MM.1S (cell line): Measurements from ENCODE around the gene ANKRD12.

Experiments
- DNase-seq: peaks from one replicate; pipeline ENCODE4 v3.0.0-alpha.2; 2015
- H2AFZ ChIP-seq: fragments of 300-600 bp; sonication (generic); 2 replicates; pipeline ENCODE4 v1.6.0; 2016; ENCODE audit warnings: antibody characterized with exemption, low read length
- H3F3A ChIP-seq: fragments of 300-600 bp; sonication (generic); 2 replicates; pipeline ENCODE4 v1.6.1; 2016; ENCODE audit warnings: mild to moderate bottlenecking, antibody characterized with exemption, low read length, moderate library complexity, mixed read lengths; ENCODE audit not compliant: insufficient read depth
- H3K27ac ChIP-seq: fragments of 300-600 bp; sonication (generic); 2 replicates; pipeline ENCODE4 v1.5.1; 2016; ENCODE audit warnings: mild to moderate bottlenecking, low read length
- H3K27me3 ChIP-seq: fragments of 300-600 bp; sonication (generic); replicated peaks from 2 replicates; pipeline ENCODE4 v1.6.0; 2016; ENCODE audit warnings: low read length; ENCODE audit not compliant: insufficient read depth
- H3K36me3 ChIP-seq: fragments of 300-600 bp; sonication (generic); replicated peaks from 2 replicates; pipeline ENCODE4 v1.6.1; 2016; ENCODE audit warnings: mild to moderate bottlenecking, low read length, mixed read lengths; ENCODE audit not compliant: insufficient read depth
- H3K4me1 ChIP-seq: fragments of 300-600 bp; sonication (generic); 2 replicates; pipeline ENCODE4 v1.6.1; 2016; ENCODE audit warnings: low read length, mixed read lengths
- H3K4me2 ChIP-seq: fragments of 300-600 bp; sonication (generic); 2 replicates; pipeline ENCODE4 v1.6.0; 2016; ENCODE audit warnings: low read depth, low read length
- H3K4me3 ChIP-seq: fragments of 300-600 bp; sonication (generic); 2 replicates; pipeline ENCODE4 v1.5.1; 2016; ENCODE audit warnings: low read length, mixed read lengths
- H3K79me2 ChIP-seq: fragments of 300-600 bp; sonication (generic); 2 replicates; pipeline ENCODE4 v1.6.1; 2016; ENCODE audit warnings: mixed run types, low read length, mixed read lengths
- H3K9ac ChIP-seq: fragments of 300-600 bp; sonication (generic); 2 replicates; pipeline ENCODE4 v1.6.1; 2016; ENCODE audit warnings: low read length, mixed read lengths
- H3K9me2 ChIP-seq: fragments of 300-600 bp; sonication (generic); replicated peaks from 2 replicates; pipeline ENCODE4 v1.6.1; 2016; ENCODE audit warnings: mild to moderate bottlenecking, low read length, mixed read lengths; ENCODE audit not compliant: insufficient read depth
- H3K9me3 ChIP-seq: fragments of 300-600 bp; sonication (generic); replicated peaks from 2 replicates; pipeline ENCODE4 v1.6.1; 2016; ENCODE audit warnings: mild to moderate bottlenecking, low read length, mixed read lengths; ENCODE audit not compliant: insufficient read depth
- H4K20me1 ChIP-seq: fragments of 300-600 bp; sonication (generic); 2 replicates; pipeline ENCODE4 v1.6.1; 2016; ENCODE audit warnings: mild to moderate bottlenecking, low read length, moderate library complexity, mixed read lengths; ENCODE audit not compliant: insufficient read depth
- EZH2 ChIP-seq: fragments of 300-600 bp; sonication (generic); optimal IDR thresholded peaks from 2 replicates; pipeline ENCODE3; 2017; ENCODE audit warnings: low read depth, mild to moderate bottlenecking, antibody characterized with exemption, low read length, mixed read lengths
- EZH2phosphoT487 ChIP-seq: fragments of 300-600 bp; sonication (generic); IDR thresholded peaks from 2 replicates; pipeline ENCODE4 v1.6.1; 2018; ENCODE audit warnings: antibody characterized with exemption, low read length
- TF ChIP-seq, protein P1 (sequence below): fragments of 300-600 bp; sonication (generic); IDR thresholded peaks from 2 replicates; pipeline ENCODE4 v1.5.1; 2016; ENCODE audit warnings: antibody characterized with exemption, low read length, mixed read lengths

The ANKRD12 gene

GRCh38 chr18:9248661-9249060 is 112.1 kb downstream of the ANKRD12 start:
- H3K27me3 ChIP-seq: no peaks in the 10 kb centered on the region
- peaks cover 28% of the 10 kb centered on the region for H3F3A ChIP-seq
- H3K9ac ChIP-seq: no peak overlapping the region
- H3K79me2 ChIP-seq: peaks cover 80% of the 10 kb centered on the region
- H4K20me1 ChIP-seq: no peaks in the 10 kb centered on the region; the same call in 1 of the 2 replicates
- no peak overlapping the region for H2AFZ ChIP-seq
- peaks cover 9% of the 10 kb centered on the region for H3K36me3 ChIP-seq
- no peaks in the 10 kb centered on the region for H3K9me2 ChIP-seq
- no peaks in the 10 kb centered on the region for H3K9me3 ChIP-seq
- H3K4me2 ChIP-seq: no peak overlapping the region
- no peak overlapping the region for H3K27ac ChIP-seq
- no peaks in the 10 kb centered on the region for H3K4me1 ChIP-seq
- no peak overlapping the region for H3K4me3 ChIP-seq
- no peak for DNase-seq
- TF ChIP-seq, protein P1, sequence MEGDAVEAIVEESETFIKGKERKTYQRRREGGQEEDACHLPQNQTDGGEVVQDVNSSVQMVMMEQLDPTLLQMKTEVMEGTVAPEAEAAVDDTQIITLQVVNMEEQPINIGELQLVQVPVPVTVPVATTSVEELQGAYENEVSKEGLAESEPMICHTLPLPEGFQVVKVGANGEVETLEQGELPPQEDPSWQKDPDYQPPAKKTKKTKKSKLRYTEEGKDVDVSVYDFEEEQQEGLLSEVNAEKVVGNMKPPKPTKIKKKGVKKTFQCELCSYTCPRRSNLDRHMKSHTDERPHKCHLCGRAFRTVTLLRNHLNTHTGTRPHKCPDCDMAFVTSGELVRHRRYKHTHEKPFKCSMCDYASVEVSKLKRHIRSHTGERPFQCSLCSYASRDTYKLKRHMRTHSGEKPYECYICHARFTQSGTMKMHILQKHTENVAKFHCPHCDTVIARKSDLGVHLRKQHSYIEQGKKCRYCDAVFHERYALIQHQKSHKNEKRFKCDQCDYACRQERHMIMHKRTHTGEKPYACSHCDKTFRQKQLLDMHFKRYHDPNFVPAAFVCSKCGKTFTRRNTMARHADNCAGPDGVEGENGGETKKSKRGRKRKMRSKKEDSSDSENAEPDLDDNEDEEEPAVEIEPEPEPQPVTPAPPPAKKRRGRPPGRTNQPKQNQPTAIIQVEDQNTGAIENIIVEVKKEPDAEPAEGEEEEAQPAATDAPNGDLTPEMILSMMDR: no peak
- TF ChIP-seq EZH2 (no peak), EZH2phosphoT487 (no peak)

GRCh38 chr18:9249254-9249653 is 112.7 kb downstream of the ANKRD12 start:
- peaks cover 9% of the 10 kb centered on the region for H3K36me3 ChIP-seq
- H3K27me3 ChIP-seq: no peaks in the 10 kb centered on the region
- no peaks in the 10 kb centered on the region for H3K9me2 ChIP-seq
- no peak overlapping the region for H3K4me3 ChIP-seq
- no peak overlapping the region for H3K9ac ChIP-seq
- H4K20me1 ChIP-seq: no peaks in the 10 kb centered on the region; the same call in 1 of the 2 replicates
- DNase-seq: no peak
- no peak overlapping the region for H2AFZ ChIP-seq
- no peaks in the 10 kb centered on the region for H3K9me3 ChIP-seq
- no peak overlapping the region for H3K27ac ChIP-seq
- H3F3A ChIP-seq: peaks cover 33% of the 10 kb centered on the region
- peaks cover 74% of the 10 kb centered on the region for H3K79me2 ChIP-seq
- H3K4me1 ChIP-seq: no peaks in the 10 kb centered on the region
- no peak overlapping the region for H3K4me2 ChIP-seq
- TF ChIP-seq EZH2phosphoT487: no peak
- TF ChIP-seq, protein P1: no peak
- TF ChIP-seq EZH2: no peak

DNA sequence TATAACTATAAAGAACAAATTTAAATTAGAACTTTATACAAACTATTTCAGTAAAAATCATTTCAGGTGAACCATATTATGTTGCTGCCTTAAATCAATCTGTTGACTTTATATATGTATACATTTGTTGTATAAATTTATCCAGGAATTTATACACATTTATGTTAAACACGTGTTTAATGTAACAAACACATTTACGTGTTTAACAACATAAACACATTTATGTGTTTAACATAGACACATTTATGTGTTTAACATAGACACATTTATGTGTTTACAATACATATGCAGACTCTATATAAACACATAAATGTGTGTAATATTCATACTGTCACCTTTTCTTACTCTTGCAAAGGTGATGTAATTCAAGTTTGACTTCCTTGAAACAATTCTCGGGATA is 122.6 kb downstream of the ANKRD12 start:
- Histone ChIP-seq H3K27me3 (no peaks in the 10 kb centered on the region), H3K79me2 (0 out of 2 replicates have a peak, but pooled peaks cover 16% of the 10 kb centered on the region), H3K9me2 (no peaks in the 10 kb centered on the region), H3K4me3 (no peak overlapping the region), H2AFZ (no peak overlapping the region), H3K9ac (no peak overlapping the region), H3K36me3 (peaks cover 50% of the 10 kb centered on the region), H3K27ac (no peak overlapping the region), H3K4me2 (no peak overlapping the region), H3F3A (peaks cover 44% of the 10 kb centered on the region), H4K20me1 (no peaks in the 10 kb centered on the region), H3K4me1 (no peaks in the 10 kb centered on the region), H3K9me3 (no peaks in the 10 kb centered on the region)
- DNase-seq: no peak
- TF ChIP-seq, protein P1: no peak
- TF ChIP-seq EZH2 (no peak), EZH2phosphoT487 (no peak)
